Epithelial cell of proximal tubule (primary cell): Measurements from ENCODE around the gene TARBP1. TPM values are rescaled to one million over a fixed set of nuclear protein-coding genes. Genes with fewer than 3 reads are reported as not detected.
"Not testable (repeated sequence)": the region's sequence is repeated elsewhere in the genome, so short reads cannot be mapped to it uniquely, and the experiment has no call there.

Experiments
- DNase-seq: peaks from one replicate; pipeline ENCODE4 v3.0.0-alpha.2; 2011; ENCODE audit warnings: low read depth
- H3K4me3 ChIP-seq: 2 replicates; pipeline ENCODE4 v1.5.1; 2011; ENCODE audit warnings: low read depth, mild to moderate bottlenecking, low read length
- total RNA-seq: library from RNA; depleted of rRNA; stranded (reverse); fragments of >200 nt; gene quantifications from 2 replicates; pipeline ENCODE4 v1.2.3, GENCODE V29; 2015
- TF ChIP-seq, protein P1 (sequence below): conservative IDR thresholded peaks from 2 replicates; pipeline ENCODE4 v1.5.1; 2012; ENCODE audit warnings: low read depth, mild to moderate bottlenecking, low read length

The TARBP1 gene
- total RNA-seq, 1 donor from 2014 or later = 31.2 TPM

DNA sequence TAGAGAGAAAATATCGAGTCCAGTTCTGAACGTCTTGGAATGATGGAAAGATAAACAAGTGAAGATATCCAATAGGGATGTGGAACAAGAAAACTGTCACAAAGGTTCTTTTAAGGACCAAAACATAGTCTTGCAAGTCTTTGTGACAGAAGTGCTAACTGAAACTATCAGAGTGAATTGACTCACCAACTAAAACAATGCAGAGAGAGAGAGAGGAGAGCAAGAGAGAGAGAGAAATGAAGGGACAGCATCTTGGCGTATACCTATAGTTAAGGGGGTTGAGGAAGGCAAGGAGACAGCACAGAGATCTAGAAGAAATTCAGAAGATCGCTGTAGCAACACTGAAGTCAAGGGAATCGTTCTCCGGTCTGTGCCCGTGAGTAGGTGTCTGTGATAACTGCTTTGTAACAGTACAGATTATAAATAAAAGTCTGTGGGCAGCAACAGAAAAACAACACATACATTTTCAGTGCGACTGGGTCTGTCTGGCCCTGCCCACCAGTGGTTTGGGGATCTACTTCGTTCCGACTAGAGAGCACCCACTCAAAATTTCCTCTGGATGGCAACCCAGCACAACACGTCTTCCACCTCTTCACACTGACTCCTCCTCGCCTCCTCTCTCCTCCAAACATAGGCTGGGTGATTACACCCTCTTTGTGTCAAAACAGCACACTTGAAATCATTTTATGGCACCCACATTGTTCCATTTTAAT lies 110.5 kb downstream of the TARBP1 start:
- no peak for DNase-seq
- no peak overlapping the region for H3K4me3 ChIP-seq
- TF ChIP-seq, protein P1, sequence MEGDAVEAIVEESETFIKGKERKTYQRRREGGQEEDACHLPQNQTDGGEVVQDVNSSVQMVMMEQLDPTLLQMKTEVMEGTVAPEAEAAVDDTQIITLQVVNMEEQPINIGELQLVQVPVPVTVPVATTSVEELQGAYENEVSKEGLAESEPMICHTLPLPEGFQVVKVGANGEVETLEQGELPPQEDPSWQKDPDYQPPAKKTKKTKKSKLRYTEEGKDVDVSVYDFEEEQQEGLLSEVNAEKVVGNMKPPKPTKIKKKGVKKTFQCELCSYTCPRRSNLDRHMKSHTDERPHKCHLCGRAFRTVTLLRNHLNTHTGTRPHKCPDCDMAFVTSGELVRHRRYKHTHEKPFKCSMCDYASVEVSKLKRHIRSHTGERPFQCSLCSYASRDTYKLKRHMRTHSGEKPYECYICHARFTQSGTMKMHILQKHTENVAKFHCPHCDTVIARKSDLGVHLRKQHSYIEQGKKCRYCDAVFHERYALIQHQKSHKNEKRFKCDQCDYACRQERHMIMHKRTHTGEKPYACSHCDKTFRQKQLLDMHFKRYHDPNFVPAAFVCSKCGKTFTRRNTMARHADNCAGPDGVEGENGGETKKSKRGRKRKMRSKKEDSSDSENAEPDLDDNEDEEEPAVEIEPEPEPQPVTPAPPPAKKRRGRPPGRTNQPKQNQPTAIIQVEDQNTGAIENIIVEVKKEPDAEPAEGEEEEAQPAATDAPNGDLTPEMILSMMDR = no peak

GRCh38 chr1:234362558-234362957 lies 116.4 kb downstream of the TARBP1 start:
- DNase-seq = no peak
- H3K4me3 ChIP-seq = no peak overlapping the region
- TF ChIP-seq, protein P1 = no peak

DNA sequence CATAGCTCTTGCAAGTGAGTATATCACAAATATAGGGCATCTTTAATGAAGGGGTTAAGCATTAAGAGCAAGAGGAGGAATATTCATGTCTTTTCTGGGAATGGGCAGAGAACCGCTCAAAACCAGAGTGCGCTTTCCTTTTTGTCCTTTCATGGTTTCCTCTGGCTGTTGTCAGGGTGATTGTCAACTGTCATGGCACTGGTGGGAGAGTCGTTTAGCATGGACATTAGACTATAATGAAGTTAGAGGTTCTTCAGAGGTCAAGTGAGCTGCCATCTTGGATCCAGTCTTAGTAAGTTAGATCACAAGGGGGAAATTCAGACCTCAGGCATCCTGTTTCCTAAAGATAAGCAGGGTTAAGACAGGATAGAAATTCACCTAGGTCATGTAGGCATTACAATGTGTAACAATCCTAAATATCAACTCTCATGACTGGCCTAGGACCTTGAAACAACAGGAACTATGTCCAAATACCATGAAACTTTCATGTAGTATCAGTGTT lies 117.8 kb downstream of the TARBP1 start:
- H3K4me3 ChIP-seq = no peak overlapping the region
- TF ChIP-seq, protein P1 = no peak
- no peak for DNase-seq

- TF ChIP-seq, protein P1 = no peak
- H3K4me3 ChIP-seq = peak overlapping the region; percentile 52
- no peak for DNase-seq
Measured at GRCh38 chr1:234357831-234358230, 121.1 kb downstream of the TARBP1 start.

GRCh38 chr1:234356615-234357269 lies 122.2 kb downstream of the TARBP1 start:
- peak overlapping the region; percentile 52 for H3K4me3 ChIP-seq
- not testable (repeated sequence) for DNase-seq

DNA sequence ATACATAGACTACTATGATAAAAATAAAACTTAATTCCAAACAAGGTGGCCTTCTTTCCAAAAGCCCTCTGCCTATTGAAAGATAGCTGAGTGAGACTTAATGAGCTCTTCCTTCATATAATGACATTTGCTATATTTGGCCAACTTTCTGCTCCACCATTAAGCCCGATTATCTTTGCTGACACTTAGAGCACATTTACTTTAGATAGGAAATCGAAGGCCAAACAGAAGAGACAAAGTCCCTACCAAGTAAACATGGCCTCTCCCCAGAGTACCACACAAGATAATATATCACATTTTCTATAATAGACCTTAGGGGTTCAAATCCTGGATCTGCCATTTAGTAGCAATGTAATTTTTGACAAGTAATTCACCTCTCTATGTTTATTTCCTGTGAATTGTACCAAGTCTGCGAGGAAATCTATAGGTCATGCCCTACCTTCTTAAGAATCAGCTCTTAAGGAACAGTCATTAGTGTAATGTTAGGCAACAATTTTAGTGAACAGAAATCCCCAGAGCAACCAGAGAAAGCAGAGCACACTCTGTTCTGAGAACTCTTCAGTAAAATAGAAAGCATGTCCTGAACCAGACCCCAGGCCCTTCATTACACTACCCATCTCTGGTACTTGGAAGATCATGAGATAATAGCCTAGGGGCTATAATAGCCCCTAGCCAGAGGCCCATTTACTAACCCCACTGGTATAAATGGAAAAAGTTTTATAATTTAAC lies 123.0 kb downstream of the TARBP1 start:
- H3K4me3 ChIP-seq = no peak overlapping the region
- TF ChIP-seq, protein P1 = no peak
- DNase-seq = no peak

GRCh38 chr1:234348964-234349363 lies 130.0 kb downstream of the TARBP1 start:
- TF ChIP-seq, protein P1 = no peak
- no peak for DNase-seq
- H3K4me3 ChIP-seq = no peak overlapping the region
